Fibroblast of peridontal ligament (primary cell): Measurements from ENCODE around the gene LBP.
"Not testable (repeated sequence)": the region's sequence is repeated elsewhere in the genome, so short reads cannot be mapped to it uniquely, and the experiment has no call there.

Experiments used
- DNase-seq: peaks from one replicate; pipeline ENCODE4 v3.0.0-alpha.2; 2010; ENCODE audit errors: extremely low read depth

LBP gene

GRCh38 chr20:38350879-38351775 lies 4.8 kb downstream of the LBP start:
- DNase-seq: peak; percentile 27

GRCh38 chr20:38353316-38353715 lies 7.0 kb downstream of the LBP start:
- DNase-seq: no peak

- no peak for DNase-seq
Measured at GRCh38 chr20:38354227-38354626, 7.9 kb downstream of the LBP start.

GRCh38 chr20:38355161-38356012 lies 9.1 kb downstream of the LBP start:
- DNase-seq: no peak

GRCh38 chr20:38357653-38358207 lies 11.4 kb downstream of the LBP start:
- DNase-seq: no peak

- DNase-seq: no peak
Measured at GRCh38 chr20:38358556-38358955, 12.3 kb downstream of the LBP start.

- DNase-seq: no peak
Measured at GRCh38 chr20:38363004-38363747, 16.9 kb downstream of the LBP start.

- no peak for DNase-seq
Measured at GRCh38 chr20:38369389-38369788, 23.1 kb downstream of the LBP start.

- DNase-seq: no peak
Measured at GRCh38 chr20:38372806-38373205, 26.5 kb downstream of the LBP start.

GRCh38 chr20:38373231-38373867 lies 27.1 kb downstream of the LBP start:
- DNase-seq: no peak

GRCh38 chr20:38373898-38374297 lies 27.6 kb downstream of the LBP start:
- no peak for DNase-seq

- no peak for DNase-seq
Measured at GRCh38 chr20:38377039-38377685, 30.9 kb downstream of the LBP start.

- DNase-seq: not testable (repeated sequence)
Measured at GRCh38 chr20:38377838-38378237, 31.6 kb downstream of the LBP start.

GRCh38 chr20:38383147-38383546 lies 36.9 kb downstream of the LBP start:
- no peak for DNase-seq

GRCh38 chr20:38386004-38386403 lies 39.7 kb downstream of the LBP start:
- no peak for DNase-seq

- no peak for DNase-seq
Measured at GRCh38 chr20:38386851-38387250, 40.6 kb downstream of the LBP start.

- DNase-seq: no peak
Measured at GRCh38 chr20:38387953-38388352, 41.7 kb downstream of the LBP start.

- DNase-seq: no peak
Measured at GRCh38 chr20:38392356-38392755, 46.1 kb downstream of the LBP start.

GRCh38 chr20:38393259-38393658 lies 47.0 kb downstream of the LBP start:
- DNase-seq: no peak

GRCh38 chr20:38395165-38395564 lies 48.9 kb downstream of the LBP start:
- DNase-seq: no peak
